Right cardiac atrium (tissue), 5 donors: Measurements from ENCODE around the gene VENTX. TPM values are rescaled to one million over a fixed set of nuclear protein-coding genes. Genes with fewer than 3 reads are reported as not detected.
A peak's percentile ranks its signal among the peaks of the same experiment; 100 is the strongest.
"Not testable (repeated sequence)": the region's sequence is repeated elsewhere in the genome, so short reads cannot be mapped to it uniquely, and the experiment has no call there.

ENCODE experiments used
- ATAC-seq, 2 donors: fragments of 200-7000 bp; cut with Tn5 transposase; one replicate each; pipeline versions ENCODE4 v1.8.0 to v1.9.1; 2020; ENCODE audit warnings: moderate library complexity in 2 of 2, mild to moderate bottlenecking in 1 of 2
- DNase-seq, 3 donors: peaks; one replicate each; pipeline ENCODE4 v3.0.0-alpha.2; 2020
- H3K27ac ChIP-seq: one replicate; pipeline ENCODE4 v1.5.1; 2013; ENCODE audit warnings: mild to moderate bottlenecking, low read length, control low read depth, moderate library complexity
- H3K27me3 ChIP-seq: one replicate; pipeline ENCODE4 v1.6.1; 2013; ENCODE audit not compliant: control insufficient read depth, insufficient read depth
- H3K4me1 ChIP-seq: one replicate; pipeline ENCODE4 v1.6.1; 2013; ENCODE audit warnings: low read length; ENCODE audit not compliant: control insufficient read depth, insufficient read depth
- H3K4me3 ChIP-seq: one replicate; pipeline ENCODE4 v1.5.1; 2013; ENCODE audit warnings: low read length, control low read depth
- H3K9me3 ChIP-seq: one replicate; pipeline ENCODE4 v1.6.1; 2013; ENCODE audit warnings: low read length; ENCODE audit not compliant: control insufficient read depth
- WGBS: extraction: QIAGEN DNeasy Blood & Tissue Kit; methylation state at CpG from one replicate; pipeline ENCODE4 v1.1.7; 2013; 5-methylcytosine and 5-hydroxymethylcytosine counted together
- intact Hi-C, 4 donors: fragments of 100-400 bp; cut with DNase I; formaldehyde crosslinking; loops; one replicate each; pipeline versions ENCODE4 v1.11.0 to v1.14.0; 2022 to 2023
- polyA plus RNA-seq: library from polyadenylated mRNA; stranded (reverse); fragments of 200-250 nt; gene quantifications from one replicate; pipeline ENCODE4 v1.2.3, GENCODE V29; 2013
- total RNA-seq, 4 donors: library from RNA; stranded (reverse); fragmentation: NEBNext Ultra II Directional; extraction: Animal tissue kit (Norgen Biotek cat#: 25700); gene quantifications; one replicate each; pipeline ENCODE4 v1.2.1, GENCODE V29; 2021
- donor health status: healthy with polysubstance abuse.
- donor health status: DM: no; HTN: yes; CAD: no.
- donor health status: DM: no; HTN: no; CAD: no.
- donor health status: DM: no; HTN: yes; CAD: no; lungs with severe emphysema.
- donor health status: DM: yes; HTN: yes; CAD: no.

Gene VENTX
- total and polyA plus RNA-seq, 5 donors = 0.45 to 0.89 (median 0.54) TPM

DNA sequence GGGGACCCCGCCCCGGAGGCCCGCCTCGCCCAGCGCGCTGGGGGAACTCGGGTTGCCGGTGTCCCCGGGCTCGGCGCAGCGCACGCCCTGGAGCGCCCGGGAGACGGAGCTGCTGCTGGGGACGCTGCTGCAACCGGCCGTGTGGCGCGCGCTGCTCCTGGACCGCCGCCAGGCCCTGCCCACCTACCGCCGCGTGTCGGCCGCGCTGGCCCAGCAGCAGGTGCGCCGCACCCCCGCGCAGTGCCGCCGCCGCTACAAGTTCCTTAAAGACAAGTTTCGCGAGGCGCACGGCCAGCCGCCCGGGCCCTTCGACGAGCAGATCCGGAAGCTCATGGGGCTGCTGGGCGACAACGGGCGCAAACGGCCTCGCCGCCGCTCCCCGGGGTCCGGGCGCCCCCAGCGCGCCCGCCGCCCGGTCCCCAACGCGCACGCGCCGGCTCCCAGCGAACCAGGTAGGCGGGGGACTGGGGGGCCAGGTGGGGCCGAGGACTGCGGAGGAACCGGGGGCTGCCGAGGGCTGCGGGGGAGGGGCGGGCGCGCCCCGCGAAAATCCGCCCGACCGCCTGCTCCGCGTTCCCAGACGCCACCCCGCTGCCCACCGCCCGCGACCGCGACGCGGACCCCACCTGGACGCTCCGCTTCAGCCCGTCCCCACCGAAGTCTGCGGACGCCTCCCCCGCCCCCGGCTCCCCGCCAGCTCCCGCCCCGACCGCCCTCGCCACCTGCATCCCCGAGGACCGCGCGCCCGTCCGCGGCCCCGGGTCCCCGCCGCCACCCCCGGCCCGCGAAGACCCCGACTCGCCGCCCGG lies 7.1 kb upstream of the VENTX start:
- Histone ChIP-seq H3K4me3 (no peak overlapping the region), H3K9me3 (no peaks in the 10 kb centered on the region), H3K4me1 (no peaks in the 10 kb centered on the region), H3K27me3 (no peaks in the 10 kb centered on the region), H3K27ac (no peak overlapping the region)
- 2% methylated on average over 122 of the region's 122 CpGs for WGBS
- intact Hi-C loops = no loop called here
- peak in 2 of 3 donors; percentile 56 to 73 for DNase-seq
- ATAC-seq = no peak

DNA sequence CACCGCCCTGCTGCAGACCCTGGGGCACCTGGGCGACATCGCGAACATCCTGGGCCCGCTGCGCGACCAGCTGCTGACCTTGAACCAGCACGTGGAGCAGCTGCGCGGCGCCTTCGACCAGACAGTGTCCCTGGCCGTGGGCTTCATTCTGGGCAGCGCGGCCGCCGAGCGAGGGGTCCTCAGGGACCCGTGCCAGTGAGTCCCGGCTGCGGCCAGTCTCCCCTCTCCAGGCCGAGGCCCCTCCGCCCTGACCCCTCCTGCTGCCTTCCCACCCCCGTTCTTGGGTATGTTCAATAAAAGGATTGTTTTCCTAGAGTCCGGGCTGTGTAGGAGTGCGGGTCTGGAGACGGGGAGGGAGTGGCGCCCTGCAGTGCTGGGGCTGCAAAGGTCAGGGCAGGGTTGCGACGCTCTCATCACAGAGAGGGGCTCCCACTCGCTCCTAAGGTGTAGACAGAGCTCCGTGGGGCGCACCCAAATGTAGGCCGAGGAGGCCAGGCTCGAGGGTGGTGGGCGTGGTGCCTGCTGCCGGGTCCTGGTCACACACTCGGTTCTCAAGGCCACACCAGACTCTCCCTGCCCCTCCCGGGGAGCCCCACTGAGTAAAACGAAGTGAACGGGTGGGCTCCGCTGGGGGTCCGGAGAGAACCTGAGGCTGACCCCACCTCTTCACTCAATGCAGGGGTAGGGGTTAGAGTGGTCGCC lies 6.3 kb upstream of the VENTX start:
- Histone ChIP-seq H3K27me3 (no peaks in the 10 kb centered on the region), H3K4me1 (no peaks in the 10 kb centered on the region), H3K9me3 (no peaks in the 10 kb centered on the region), H3K27ac (no peak overlapping the region), H3K4me3 (no peak overlapping the region)
- 21% methylated on average over 44 of the region's 44 CpGs for WGBS
- intact Hi-C loops = no loop called here
- ATAC-seq = no peak
- peak in 1 of 3 donors; percentile 41 for DNase-seq

DNA sequence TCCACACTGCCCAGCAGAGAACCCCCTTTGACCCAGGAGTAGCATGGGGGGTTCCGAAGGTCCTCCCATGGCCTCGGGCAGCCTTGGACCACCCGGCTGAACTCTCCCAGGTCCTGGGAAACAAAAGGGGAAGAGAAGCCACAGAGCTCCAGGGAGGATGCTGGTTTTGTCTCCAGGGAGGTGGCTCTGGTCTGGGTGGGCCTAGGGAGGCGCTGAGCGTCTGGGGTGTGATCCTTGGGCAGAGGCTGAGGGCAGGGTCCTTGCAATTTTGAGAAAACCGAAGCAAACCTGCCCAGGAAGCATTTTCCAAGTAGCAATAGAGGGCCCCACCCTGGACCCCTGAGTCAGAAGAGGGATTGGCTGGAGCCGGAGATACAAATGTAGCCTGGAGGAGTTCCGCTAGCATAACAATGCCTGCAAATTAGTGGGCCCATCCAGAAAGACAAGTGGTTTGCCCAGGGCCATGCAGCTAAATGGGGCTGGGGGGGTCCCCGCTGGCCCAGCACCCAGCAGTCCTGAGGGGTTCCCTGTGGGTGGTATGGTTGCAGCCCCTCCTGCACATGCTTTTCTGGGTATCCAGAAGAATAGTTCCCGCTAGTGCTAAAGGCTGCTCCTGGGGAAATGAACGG lies 5.6 kb upstream of the VENTX start:
- no peak for ATAC-seq
- no peaks in the 10 kb centered on the region for H3K27me3 ChIP-seq

DNA sequence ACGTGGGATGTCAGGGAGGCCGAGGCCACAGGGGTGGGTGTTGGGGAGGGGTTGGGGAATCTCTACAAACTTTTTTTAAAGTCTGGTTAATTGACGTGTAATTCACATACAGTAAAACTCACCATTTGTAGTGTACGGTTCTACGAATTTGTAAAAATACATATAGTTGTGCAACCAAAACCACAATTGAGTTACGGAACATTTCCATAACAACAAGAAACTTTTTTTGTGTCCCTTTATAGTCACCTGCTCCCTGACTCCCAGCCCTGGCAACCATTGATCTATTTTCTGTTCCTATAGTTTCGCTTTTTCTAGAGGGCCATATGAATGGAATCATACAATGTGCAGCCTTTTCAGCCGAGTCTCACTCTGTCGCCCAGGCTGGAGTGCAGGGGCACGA lies 2.9 kb upstream of the VENTX start:
- ATAC-seq, H3K9me3 ChIP-seq, DNase-seq, H3K4me3 ChIP-seq, H3K27me3 ChIP-seq, intact Hi-C loops, H3K4me1 ChIP-seq, H3K27ac ChIP-seq: not testable (repeated sequence)
- 59% methylated on average over 8 of the region's 10 CpGs for WGBS

More for the DNA sequence above, 5.6 kb upstream of the VENTX start:
- H3K27ac ChIP-seq = no peak overlapping the region
- H3K4me1 ChIP-seq = no peaks in the 10 kb centered on the region
- 53% methylated on average over 11 of the region's 11 CpGs for WGBS
- no peak for DNase-seq
- no peak overlapping the region for H3K4me3 ChIP-seq
- intact Hi-C loops = no loop called here
- no peaks in the 10 kb centered on the region for H3K9me3 ChIP-seq

DNA sequence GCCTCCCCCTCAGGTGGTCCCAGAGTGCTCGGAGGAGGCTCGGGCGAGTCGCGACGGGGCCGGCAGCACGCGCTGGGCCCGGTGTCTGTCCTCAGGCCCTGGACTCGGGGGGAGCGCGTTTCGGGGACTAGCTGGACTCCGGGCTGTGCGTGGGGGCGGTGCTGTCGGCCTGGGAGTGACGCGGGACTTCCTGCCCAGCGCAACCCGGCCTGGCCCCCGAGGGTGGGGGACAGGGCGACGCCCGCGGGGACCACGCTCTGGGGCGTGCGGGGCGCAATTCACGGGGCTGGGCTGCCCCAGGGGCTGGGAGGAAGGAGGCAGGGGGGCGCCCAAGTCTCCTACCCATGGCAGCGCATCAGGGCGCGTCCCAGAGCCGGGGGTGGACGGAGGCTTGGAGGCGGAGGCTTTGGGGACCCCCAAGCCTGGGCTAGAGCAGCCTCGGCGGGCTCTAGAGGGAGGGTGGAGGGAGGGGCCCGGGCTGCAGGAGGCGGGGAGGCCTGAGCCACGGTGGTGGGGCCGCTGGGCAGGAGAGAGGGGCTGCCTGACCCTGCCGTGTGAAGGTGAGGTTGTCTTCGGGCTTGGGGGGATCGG lies 2.3 kb upstream of the VENTX start:
- DNase-seq (peak in 2 of 3 donors; percentile 65 to 68), ATAC-seq (peak; percentile 7 to 20)
- intact Hi-C loops = no loop called here
- H3K4me3 ChIP-seq = no peak overlapping the region
- H3K4me1 ChIP-seq = no peaks in the 10 kb centered on the region
- no peaks in the 10 kb centered on the region for H3K9me3 ChIP-seq
- 3% methylated on average over 48 of the region's 48 CpGs for WGBS
- no peak overlapping the region for H3K27ac ChIP-seq
- no peaks in the 10 kb centered on the region for H3K27me3 ChIP-seq

DNA sequence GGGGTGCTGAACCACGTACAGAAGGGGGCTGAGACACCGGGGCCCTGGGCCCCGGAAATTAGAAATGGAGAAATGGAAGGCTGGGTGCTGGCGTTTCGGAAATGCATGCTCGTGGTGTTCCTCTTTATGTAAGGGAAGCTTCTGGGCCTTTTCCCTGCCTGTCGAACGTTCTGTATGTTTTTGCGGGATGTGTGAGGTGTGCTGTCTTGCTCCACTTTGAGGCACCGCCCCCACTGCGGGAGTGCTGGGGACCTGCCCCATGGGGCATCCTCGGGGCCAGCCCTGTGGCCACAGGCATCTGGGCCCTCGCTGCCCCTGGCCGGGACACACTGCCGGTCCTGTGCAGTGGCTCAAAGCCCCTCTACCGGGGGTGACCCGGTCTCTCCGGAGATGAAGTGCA lies 1.7 kb upstream of the VENTX start:
- ATAC-seq (no peak), DNase-seq (peak in 2 of 3 donors; percentile 34 to 55)
- H3K4me3 ChIP-seq = no peak overlapping the region
- intact Hi-C loops = no loop called here
- no peaks in the 10 kb centered on the region for H3K4me1 ChIP-seq
- H3K27me3 ChIP-seq = no peaks in the 10 kb centered on the region
- no peaks in the 10 kb centered on the region for H3K9me3 ChIP-seq
- WGBS = 1% methylated on average over 18 of the region's 18 CpGs
- H3K27ac ChIP-seq = no peak overlapping the region

DNA sequence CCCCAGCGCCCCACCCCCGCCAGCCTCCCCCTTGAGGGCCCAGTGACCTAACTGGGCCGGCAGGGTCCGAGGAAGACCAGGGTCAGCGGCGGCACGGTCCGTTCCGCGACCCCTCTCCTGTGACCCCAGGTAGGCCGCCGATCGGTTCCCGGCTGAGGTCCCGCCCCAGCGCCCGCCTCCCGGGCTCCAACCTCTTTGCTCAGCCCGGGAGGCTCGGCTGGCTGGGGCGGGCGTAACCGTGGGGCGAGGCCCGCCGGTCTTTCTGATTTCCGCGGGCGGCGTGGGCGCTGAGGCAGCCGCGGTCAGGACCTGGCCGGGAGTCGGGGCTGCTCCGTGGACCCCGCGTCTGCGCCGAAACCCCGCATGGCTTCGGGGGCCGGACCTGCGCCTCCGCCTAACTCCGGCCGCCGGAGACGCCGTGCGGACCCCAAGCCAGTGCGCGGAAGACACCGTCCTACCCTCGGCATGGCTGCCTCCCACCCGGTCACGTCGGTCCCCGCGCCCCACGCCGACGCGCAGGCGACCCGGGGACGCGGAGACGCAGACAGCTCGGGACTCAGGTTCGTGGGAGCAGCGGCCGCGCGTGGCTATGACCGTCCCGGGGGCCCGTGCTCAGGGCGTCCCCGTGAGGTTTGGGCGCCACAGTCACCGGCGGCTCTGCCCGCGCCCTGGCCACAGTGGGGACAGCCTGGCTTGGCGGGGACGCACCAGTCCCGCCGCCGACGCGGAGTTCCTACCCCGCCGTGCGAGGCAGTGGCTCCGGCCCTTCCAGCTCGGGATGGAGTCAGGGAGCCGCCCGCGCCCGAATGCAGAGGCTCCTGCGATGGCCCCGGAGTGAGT lies 1.0 kb upstream of the VENTX start:
- no peaks in the 10 kb centered on the region for H3K27me3 ChIP-seq
- intact Hi-C loops = no loop called here
- under 1% methylated on average over 103 of the region's 103 CpGs for WGBS
- peak in 2 of 3 donors; percentile 58 to 63 for DNase-seq
- ATAC-seq = no peak
- H3K4me1 ChIP-seq = no peaks in the 10 kb centered on the region
- H3K9me3 ChIP-seq = no peaks in the 10 kb centered on the region
- H3K4me3 ChIP-seq = peak overlapping the region; percentile 8
- H3K27ac ChIP-seq = no peak overlapping the region

DNA sequence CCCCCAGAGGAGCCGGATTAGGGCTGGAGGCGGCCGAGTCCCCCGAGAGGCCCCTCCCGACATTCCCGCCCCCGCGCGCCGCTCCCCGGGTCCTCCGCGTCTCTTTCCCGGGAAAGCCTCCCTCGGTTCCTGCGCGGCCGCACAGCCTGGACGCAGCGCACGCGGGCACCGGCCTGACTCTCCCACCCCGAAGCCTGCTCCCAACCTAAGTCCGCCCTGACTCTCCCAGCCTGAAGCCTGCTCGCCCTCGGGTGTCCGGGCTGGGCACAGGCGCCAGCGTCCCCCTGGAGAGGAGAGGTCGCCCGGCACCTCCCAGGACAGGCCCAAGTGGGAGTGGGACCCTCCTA lies 441 bp upstream of the VENTX start:
- intact Hi-C loops = no loop called here
- H3K27me3 ChIP-seq = no peaks in the 10 kb centered on the region
- H3K4me3 ChIP-seq = no peak overlapping the region
- no peak overlapping the region for H3K27ac ChIP-seq
- no peaks in the 10 kb centered on the region for H3K4me1 ChIP-seq
- H3K9me3 ChIP-seq = no peaks in the 10 kb centered on the region
- 3% methylated on average over 32 of the region's 32 CpGs for WGBS
- no peak for ATAC-seq
- peak in 1 of 3 donors; percentile 15 for DNase-seq

DNA sequence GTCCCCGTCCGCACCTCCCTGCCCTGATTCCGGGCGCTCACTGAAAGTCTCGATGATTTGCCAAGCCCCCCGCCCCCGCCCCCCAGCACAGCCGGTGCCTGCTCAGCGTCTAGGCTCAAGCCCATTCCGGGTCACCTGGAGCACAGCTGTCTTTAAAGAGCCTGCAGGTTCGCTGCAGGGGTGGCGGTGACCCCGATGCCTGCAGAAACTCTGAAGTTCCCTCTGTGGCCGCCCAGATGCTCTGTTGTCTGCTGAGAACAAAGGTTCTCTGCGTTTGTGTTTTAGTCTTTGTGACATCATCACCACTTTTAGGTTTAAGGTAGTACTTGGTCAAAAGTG lies 780 bp downstream of the VENTX start:
- 29% methylated on average over 15 of the region's 15 CpGs for WGBS
- Histone ChIP-seq H3K4me1 (no peaks in the 10 kb centered on the region), H3K27ac (no peak overlapping the region), H3K27me3 (no peaks in the 10 kb centered on the region), H3K9me3 (no peaks in the 10 kb centered on the region), H3K4me3 (no peak overlapping the region)
- intact Hi-C loops = no loop called here
- peak in 1 of 3 donors; percentile 29 for DNase-seq
- no peak for ATAC-seq

DNA sequence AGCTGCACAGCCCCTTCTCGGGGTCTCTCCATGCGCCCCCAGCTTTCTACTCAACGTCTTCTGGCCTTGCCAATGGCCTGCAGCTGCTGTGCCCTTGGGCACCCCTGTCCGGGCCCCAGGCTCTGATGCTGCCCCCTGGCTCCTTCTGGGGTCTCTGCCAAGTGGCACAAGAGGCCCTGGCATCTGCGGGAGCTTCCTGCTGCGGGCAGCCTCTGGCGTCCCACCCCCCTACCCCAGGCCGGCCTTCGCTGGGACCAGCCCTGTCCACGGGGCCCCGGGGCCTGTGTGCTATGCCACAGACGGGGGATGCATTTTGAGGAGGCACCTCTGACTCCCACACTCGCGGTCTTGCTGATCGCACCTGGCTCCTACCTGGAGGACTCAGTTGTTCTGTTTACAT lies 2.3 kb downstream of the VENTX start:
- H3K4me1 ChIP-seq = no peaks in the 10 kb centered on the region
- no peaks in the 10 kb centered on the region for H3K27me3 ChIP-seq
- intact Hi-C loops = no loop called here
- no peak overlapping the region for H3K27ac ChIP-seq
- WGBS = 69% methylated on average over 15 of the region's 15 CpGs
- H3K4me3 ChIP-seq = no peak overlapping the region
- ATAC-seq (no peak), DNase-seq (peak in 2 of 3 donors; percentile 37 to 58)
- no peaks in the 10 kb centered on the region for H3K9me3 ChIP-seq
